ENCODE data around the gene PGAM1. TPM values are rescaled to one million over a fixed set of nuclear protein-coding genes. Genes with fewer than 3 reads are reported as not detected.
"Not testable (repeated sequence)": the region's sequence is repeated elsewhere in the genome, so short reads cannot be mapped to it uniquely, and the experiment has no call there.

PGAM1 gene
- total RNA-seq, 2 experiments from 2014 or later: 517 to 529 TPM

DNA sequence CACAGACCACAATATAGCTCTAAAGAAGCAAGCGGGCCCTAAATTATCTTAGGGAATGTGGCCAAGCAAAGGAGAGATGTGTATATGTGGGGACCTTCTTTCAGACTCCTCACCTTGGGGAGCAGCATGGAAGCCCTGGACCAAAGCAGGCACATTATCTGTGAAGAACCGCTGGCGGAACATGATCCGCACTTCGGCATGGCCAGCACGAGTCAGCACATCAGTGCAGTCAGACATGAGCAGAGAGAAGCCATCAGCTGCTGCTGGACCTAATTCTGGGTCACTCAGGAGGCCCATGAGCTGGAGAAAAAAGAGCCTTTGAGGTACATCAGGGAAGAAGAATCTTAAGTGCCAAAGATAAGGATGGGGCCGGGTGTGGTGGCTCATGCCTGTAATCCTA, 33.9 kb downstream of the PGAM1 start:
- no peak for DNase-seq
- Mint-ChIP-seq H3K4me1 (ENCODE audit: low read depth) (no peaks in the 10 kb centered on the region), H3K27me3 (ENCODE audit: low read depth) (no peaks in the 10 kb centered on the region), H3K27ac (peak overlapping the region; percentile 31), H3K9me3 (ENCODE audit: insufficient read depth) (no peaks in the 10 kb centered on the region), H3K4me3 (no peak overlapping the region), H3K36me3 (ENCODE audit: low read depth) (peaks cover 82% of the 10 kb centered on the region)
- POLR2A ChIA-PET: no interaction called here
- ATAC-seq: no peak
- CTCF ChIA-PET: interaction anchor here (7.2 kb wide), 1 partner anchor 93 kb away, joined by 49 read pairs; no protein-coding TSS in a partner anchor

GRCh38 chr10:97462309-97462708, 36.3 kb downstream of the PGAM1 start:
- no peak overlapping the region for H3K27ac Mint-ChIP-seq
- DNase-seq (no peak), ATAC-seq (no peak)
- peaks cover 67% of the 10 kb centered on the region for H3K36me3 Mint-ChIP-seq (ENCODE audit: low read depth)
- H3K27me3 Mint-ChIP-seq (ENCODE audit: low read depth): no peaks in the 10 kb centered on the region
- ChIA-PET CTCF (interaction anchor here (0.9 to 7.2 kb wide), 3 partner anchors 9 to 91 kb away, joined by 3 to 49 read pairs (median 3); no protein-coding TSS in a partner anchor), POLR2A (interaction anchor here (0.7 kb wide), 1 partner anchor 366 kb away, joined by 6 read pairs; no protein-coding TSS in a partner anchor)
- H3K4me1 Mint-ChIP-seq (ENCODE audit: low read depth): no peaks in the 10 kb centered on the region
- no peak overlapping the region for H3K4me3 Mint-ChIP-seq
- no peaks in the 10 kb centered on the region for H3K9me3 Mint-ChIP-seq (ENCODE audit: insufficient read depth)

GRCh38 chr10:97463363-97464132, 37.6 kb downstream of the PGAM1 start:
- Mint-ChIP-seq H3K27me3 (ENCODE audit: low read depth) (no peaks in the 10 kb centered on the region), H3K4me1 (ENCODE audit: low read depth) (no peaks in the 10 kb centered on the region), H3K9me3 (ENCODE audit: insufficient read depth) (no peaks in the 10 kb centered on the region), H3K36me3 (ENCODE audit: low read depth) (peaks cover 65% of the 10 kb centered on the region), H3K4me3 (no peak overlapping the region), H3K27ac (peak overlapping the region; percentile 3)
- DNase-seq (peak; percentile 54), ATAC-seq (peak; percentile 54)
- CTCF ChIA-PET: interaction anchor here (0.9 to 7.2 kb wide), 11 partner anchors 9 to 90 kb away, joined by 3 to 49 read pairs (median 4); no protein-coding TSS in a partner anchor
- POLR2A ChIA-PET: no interaction called here

DNA sequence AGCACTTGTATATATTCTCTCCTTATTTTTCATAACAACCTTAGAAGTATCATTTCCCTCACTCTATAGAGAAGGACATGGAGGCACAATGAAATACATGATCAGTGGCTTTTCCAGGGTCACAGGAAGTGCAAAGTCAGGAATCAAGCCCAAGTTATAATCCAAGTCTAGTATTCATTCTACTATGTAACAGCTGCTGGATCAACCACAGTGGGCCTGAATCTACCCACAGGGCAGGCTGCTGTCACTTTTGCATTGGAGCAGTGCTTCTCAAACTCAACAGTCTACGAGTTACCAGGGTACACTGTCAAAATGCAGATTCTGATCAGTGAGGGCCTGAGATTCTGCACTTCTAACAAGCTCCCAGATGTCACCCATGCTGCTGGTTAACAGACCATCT, 38.2 kb downstream of the PGAM1 start:
- CTCF ChIA-PET: interaction anchor here (0.7 to 7.2 kb wide), 12 partner anchors 9 to 89 kb away, joined by 3 to 49 read pairs (median 4); no protein-coding TSS in a partner anchor
- no peaks in the 10 kb centered on the region for H3K4me1 Mint-ChIP-seq (ENCODE audit: low read depth)
- H3K4me3 Mint-ChIP-seq: no peak overlapping the region
- POLR2A ChIA-PET: interaction anchor here (0.6 kb wide), 1 partner anchor 151 kb away, joined by 3 read pairs; no protein-coding TSS in a partner anchor
- ATAC-seq (no peak), DNase-seq (no peak)
- peaks cover 64% of the 10 kb centered on the region for H3K36me3 Mint-ChIP-seq (ENCODE audit: low read depth)
- no peaks in the 10 kb centered on the region for H3K27me3 Mint-ChIP-seq (ENCODE audit: low read depth)
- no peaks in the 10 kb centered on the region for H3K9me3 Mint-ChIP-seq (ENCODE audit: insufficient read depth)
- H3K27ac Mint-ChIP-seq: peak overlapping the region; percentile 3

GRCh38 chr10:97465982-97466381, 40.0 kb downstream of the PGAM1 start:
- Mint-ChIP-seq H3K4me1 (ENCODE audit: low read depth) (no peaks in the 10 kb centered on the region), H3K27ac (no peak overlapping the region), H3K36me3 (ENCODE audit: low read depth) (peaks cover 58% of the 10 kb centered on the region), H3K9me3 (ENCODE audit: insufficient read depth) (no peaks in the 10 kb centered on the region), H3K27me3 (ENCODE audit: low read depth) (no peaks in the 10 kb centered on the region), H3K4me3 (no peak overlapping the region)
- DNase-seq: no peak
- ATAC-seq: no peak
- ChIA-PET POLR2A (interaction anchor here (2.2 kb wide), 1 partner anchor 12 kb away, joined by 6 read pairs; no protein-coding TSS in a partner anchor), CTCF (interaction anchor here (0.8 to 7.2 kb wide), 5 partner anchors 9 to 87 kb away, joined by 3 to 49 read pairs (median 7); partner anchors contain the start of gene RRP12)

- CTCF ChIA-PET: interaction anchor here (0.8 to 7.2 kb wide), 7 partner anchors 10 to 87 kb away, joined by 3 to 49 read pairs (median 3); partner anchors contain the start of gene RRP12
- H3K9me3 Mint-ChIP-seq (ENCODE audit: insufficient read depth): no peaks in the 10 kb centered on the region
- no peak for ATAC-seq
- no peaks in the 10 kb centered on the region for H3K27me3 Mint-ChIP-seq (ENCODE audit: low read depth)
- POLR2A ChIA-PET: interaction anchor here (2.2 kb wide), 1 partner anchor 13 kb away, joined by 6 read pairs; no protein-coding TSS in a partner anchor
- no peak for DNase-seq
- H3K4me1 Mint-ChIP-seq (ENCODE audit: low read depth): no peaks in the 10 kb centered on the region
- H3K36me3 Mint-ChIP-seq (ENCODE audit: low read depth): peaks cover 51% of the 10 kb centered on the region
- no peak overlapping the region for H3K4me3 Mint-ChIP-seq
- H3K27ac Mint-ChIP-seq: no peak overlapping the region
These were observed 40.8 kb downstream of the PGAM1 start for GRCh38 chr10:97466755-97467154.

- H3K4me1 Mint-ChIP-seq (ENCODE audit: low read depth): no peaks in the 10 kb centered on the region
- CTCF ChIA-PET: interaction anchor here (1.2 to 2.5 kb wide), 3 partner anchors 12 to 67 kb away, joined by 3 to 7 read pairs (median 3); partner anchors contain the start of gene RRP12
- DNase-seq: no peak
- ATAC-seq: no peak
- H3K9me3 Mint-ChIP-seq (ENCODE audit: insufficient read depth): no peaks in the 10 kb centered on the region
- H3K27ac Mint-ChIP-seq: no peak overlapping the region
- H3K4me3 Mint-ChIP-seq: no peak overlapping the region
- H3K36me3 Mint-ChIP-seq (ENCODE audit: low read depth): peaks cover 43% of the 10 kb centered on the region
- POLR2A ChIA-PET: interaction anchor here (0.8 to 1.0 kb wide), 2 partner anchors 67 to 95 kb away, joined by 3 read pairs; partner anchors contain the start of gene RRP12
- no peaks in the 10 kb centered on the region for H3K27me3 Mint-ChIP-seq (ENCODE audit: low read depth)
These were observed 42.2 kb downstream of the PGAM1 start for GRCh38 chr10:97468162-97468561.

DNA sequence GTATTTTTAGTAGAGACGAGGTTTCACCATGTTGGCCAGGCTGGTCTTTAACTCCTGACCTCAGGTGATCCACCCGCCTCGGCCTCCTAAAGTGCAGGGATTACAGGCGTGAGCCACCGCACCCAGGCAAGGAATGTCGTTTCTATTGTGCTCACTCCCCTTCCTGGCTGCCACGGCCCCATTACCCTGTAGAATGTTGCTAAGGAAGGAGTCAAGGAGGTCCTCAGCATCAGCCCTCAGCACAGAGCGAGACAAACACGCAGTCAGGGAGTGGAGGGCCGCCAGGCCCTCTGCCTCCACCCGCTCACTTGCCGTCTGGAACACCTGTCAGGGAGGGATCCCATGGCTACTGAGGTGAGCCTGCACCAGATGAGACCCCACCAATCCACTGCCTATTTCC, 42.8 kb downstream of the PGAM1 start:
- H3K27ac Mint-ChIP-seq; H3K4me3 Mint-ChIP-seq; CTCF ChIA-PET; H3K9me3 Mint-ChIP-seq (ENCODE audit: insufficient read depth); ATAC-seq; H3K27me3 Mint-ChIP-seq (ENCODE audit: low read depth); DNase-seq; H3K4me1 Mint-ChIP-seq (ENCODE audit: low read depth): not testable (repeated sequence)
- POLR2A ChIA-PET: interaction anchor here (0.8 kb wide), 1 partner anchor 68 kb away, joined by 3 read pairs; the partner anchor contains the start of gene RRP12
- peaks cover 44% of the 10 kb centered on the region for H3K36me3 Mint-ChIP-seq (ENCODE audit: low read depth)

GRCh38 chr10:97474918-97475317, 48.9 kb downstream of the PGAM1 start:
- H3K36me3 Mint-ChIP-seq (ENCODE audit: low read depth): peaks cover 55% of the 10 kb centered on the region
- H3K9me3 Mint-ChIP-seq (ENCODE audit: insufficient read depth): no peaks in the 10 kb centered on the region
- CTCF ChIA-PET: interaction anchor here (1.8 to 3.8 kb wide), 2 partner anchors 10 to 78 kb away, joined by 6 to 17 read pairs; no protein-coding TSS in a partner anchor
- ATAC-seq: no peak
- DNase-seq: no peak
- no peak overlapping the region for H3K4me3 Mint-ChIP-seq
- H3K27ac Mint-ChIP-seq: no peak overlapping the region
- H3K27me3 Mint-ChIP-seq (ENCODE audit: low read depth): no peaks in the 10 kb centered on the region
- H3K4me1 Mint-ChIP-seq (ENCODE audit: low read depth): peaks cover 2% of the 10 kb centered on the region
- POLR2A ChIA-PET: interaction anchor here (0.6 kb wide), 2 partner anchors 41 to 179 kb away, joined by 3 read pairs; no protein-coding TSS in a partner anchor

DNA sequence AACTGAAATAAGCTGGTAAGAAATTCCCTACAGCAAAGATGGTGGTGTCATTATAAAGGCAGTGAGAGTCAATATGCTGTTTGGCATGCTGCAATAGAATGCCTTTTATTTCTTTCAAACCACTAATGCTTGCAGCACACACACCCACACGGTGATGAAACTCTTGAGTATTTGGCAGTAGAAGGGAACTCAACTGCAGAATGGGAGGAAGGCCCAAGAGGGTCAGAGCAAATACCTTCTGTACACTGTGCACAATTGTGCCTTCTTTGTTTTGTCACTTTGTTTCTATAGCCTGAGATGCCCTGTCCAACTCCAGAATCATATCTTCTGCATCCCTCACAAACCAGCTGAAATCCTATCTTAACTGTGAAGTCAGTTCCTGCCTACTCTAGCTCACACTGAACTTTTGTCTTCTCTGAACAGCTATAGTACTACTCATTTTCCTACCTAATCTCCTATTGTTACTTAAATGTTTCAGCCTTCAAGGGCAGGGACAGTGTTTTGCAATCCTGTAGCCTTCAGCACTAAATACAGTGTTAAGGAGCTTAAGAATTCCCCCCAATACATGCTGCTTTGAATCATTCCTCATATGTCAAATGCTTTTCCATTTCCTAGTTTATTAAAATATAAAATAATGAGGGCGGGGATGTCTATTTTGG, 50.1 kb downstream of the PGAM1 start:
- ATAC-seq: no peak
- Mint-ChIP-seq H3K4me3 (no peak overlapping the region), H3K9me3 (ENCODE audit: insufficient read depth) (no peaks in the 10 kb centered on the region), H3K27me3 (ENCODE audit: low read depth) (no peaks in the 10 kb centered on the region), H3K36me3 (ENCODE audit: low read depth) (peaks cover 59% of the 10 kb centered on the region), H3K4me1 (ENCODE audit: low read depth) (peaks cover 2% of the 10 kb centered on the region), H3K27ac (no peak overlapping the region)
- ChIA-PET POLR2A (interaction anchor here (0.8 kb wide), 1 partner anchor 21 kb away, joined by 3 read pairs; no protein-coding TSS in a partner anchor), CTCF (interaction anchor here (3.8 kb wide), 1 partner anchor 11 kb away, joined by 17 read pairs; no protein-coding TSS in a partner anchor)
- no peak for DNase-seq

GRCh38 chr10:97479410-97479809, 53.4 kb downstream of the PGAM1 start:
- H3K27me3 Mint-ChIP-seq (ENCODE audit: low read depth); POLR2A ChIA-PET; H3K9me3 Mint-ChIP-seq (ENCODE audit: insufficient read depth); DNase-seq; H3K4me3 Mint-ChIP-seq; ATAC-seq; CTCF ChIA-PET; H3K4me1 Mint-ChIP-seq (ENCODE audit: low read depth); H3K27ac Mint-ChIP-seq: not testable (repeated sequence)
- peaks cover 52% of the 10 kb centered on the region for H3K36me3 Mint-ChIP-seq (ENCODE audit: low read depth)

All from activated CD8-positive, alpha-beta T cell treated with anti-CD3 and anti-CD28 coated beads, Interleukin-2, amount 10 ng/mL, durations not matched to agents 7 days and 5 days (primary cell).